Activated T-cell treated with anti-CD3 and anti-CD28 coated beads, Interleukin-2, amount 50 U/mL, for 24 hours (primary cell): ENCODE measurements around the gene SMARCC1.
"Not testable (repeated sequence)": the region's sequence is repeated elsewhere in the genome, so short reads cannot be mapped to it uniquely, and the experiment has no call there.

Source experiments
- DNase-seq: peaks from one replicate; pipeline ENCODE4 v3.0.0-alpha.2; 2020
- H3K27ac Mint-ChIP-seq: 2 replicates; pipeline ENCODE4 v1.8.0; 2020; ENCODE audit warnings: mild to moderate bottlenecking, mixed read lengths
- H3K27me3 Mint-ChIP-seq: 2 replicates; pipeline ENCODE4 v1.8.0; 2020; ENCODE audit warnings: mixed read lengths
- H3K36me3 Mint-ChIP-seq: 2 replicates; pipeline ENCODE4 v1.8.0; 2020; ENCODE audit warnings: low read depth, mixed read lengths
- H3K4me1 Mint-ChIP-seq: 2 replicates; pipeline ENCODE4 v1.8.0; 2020; ENCODE audit warnings: low read depth, mixed read lengths
- H3K4me3 Mint-ChIP-seq: 2 replicates; pipeline ENCODE4 v1.8.0; 2020; ENCODE audit warnings: mild to moderate bottlenecking, moderate library complexity, mixed read lengths
- H3K9me3 Mint-ChIP-seq: 2 replicates; pipeline ENCODE4 v1.8.0; 2020; ENCODE audit warnings: mixed read lengths

The SMARCC1 gene

GRCh38 chr3:47781685-47782445 is at the start of gene SMARCC1:
Gene SMARCC1, minus strand, starts transcription at chr3:47781893. Its CDS starts 96 bp downstream, at chr3:47781797.
- Mint-ChIP-seq H3K4me1 (peaks cover 28% of the 10 kb centered on the region), H3K4me3 (peak within 1 kb of the TSS; percentile 97), H3K9me3 (no peaks in the 10 kb centered on the region), H3K36me3 (peaks cover 22% of the 10 kb centered on the region), H3K27ac (peak within 1 kb of the TSS; percentile 98), H3K27me3 (no peaks in the 10 kb centered on the region)
- DNase-seq, result peak; percentile 98

DNA sequence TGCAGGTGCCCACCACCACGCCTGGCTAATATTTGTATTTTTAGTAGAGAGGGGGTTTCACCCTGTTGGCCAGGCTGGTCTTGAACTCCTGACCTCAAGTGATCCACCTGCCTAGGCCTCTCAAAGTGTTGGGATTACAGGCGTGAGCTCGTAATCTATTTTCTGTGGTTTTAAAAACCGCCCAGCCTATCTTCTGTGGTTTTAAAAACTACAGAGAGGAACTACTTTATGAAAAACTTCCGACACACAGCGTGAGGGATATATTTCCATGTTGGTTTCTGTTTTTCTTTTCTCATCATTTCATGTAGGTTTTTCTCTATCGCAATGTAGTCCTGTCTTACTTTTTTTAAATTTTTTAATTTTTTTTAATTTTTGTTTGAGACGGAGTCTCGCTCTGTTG is 47.8 kb upstream of the SMARCC1 start:
- H3K9me3 Mint-ChIP-seq, H3K27me3 Mint-ChIP-seq, H3K4me3 Mint-ChIP-seq, DNase-seq: not testable (repeated sequence)
- Mint-ChIP-seq H3K27ac (peak overlapping the region; percentile 73), H3K36me3 (peaks cover 86% of the 10 kb centered on the region), H3K4me1 (peaks cover 34% of the 10 kb centered on the region)

- no peak for DNase-seq
- Mint-ChIP-seq H3K27ac (peak overlapping the region; percentile 93), H3K36me3 (peaks cover 68% of the 10 kb centered on the region), H3K9me3 (peaks cover 4% of the 10 kb centered on the region), H3K27me3 (no peaks in the 10 kb centered on the region), H3K4me1 (peaks cover 44% of the 10 kb centered on the region), H3K4me3 (peak overlapping the region; percentile 90)
Observed at GRCh38 chr3:47825590-47825989, 43.9 kb upstream of the SMARCC1 start.

GRCh38 chr3:47824541-47825473 is 43.1 kb upstream of the SMARCC1 start:
- Mint-ChIP-seq H3K4me3 (peak overlapping the region; percentile 90), H3K9me3 (peaks cover 4% of the 10 kb centered on the region), H3K36me3 (peaks cover 71% of the 10 kb centered on the region), H3K27ac (peak overlapping the region; percentile 93), H3K27me3 (no peaks in the 10 kb centered on the region), H3K4me1 (peaks cover 44% of the 10 kb centered on the region)
- peak; percentile 87 for DNase-seq

DNA sequence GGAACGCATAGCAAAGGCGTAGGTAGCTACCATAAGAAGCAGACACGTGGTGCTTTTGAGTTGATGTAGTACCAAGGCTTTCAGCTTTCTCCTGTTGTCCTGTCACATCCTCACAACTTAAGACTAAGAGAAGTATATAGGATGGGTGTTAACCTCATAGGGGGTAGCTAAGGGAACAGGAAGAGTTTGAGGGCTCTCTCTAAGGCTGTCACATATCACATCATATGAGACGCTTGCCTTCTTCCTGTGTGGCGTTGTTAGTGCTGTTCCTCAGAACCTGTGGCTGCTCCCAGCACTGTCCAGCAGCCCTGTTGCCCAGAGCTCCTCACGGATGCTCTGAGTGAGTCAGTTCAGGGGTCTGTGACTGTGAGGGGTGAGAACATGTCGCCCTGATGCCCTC is 35.9 kb upstream of the SMARCC1 start:
- H3K27me3 Mint-ChIP-seq, result no peaks in the 10 kb centered on the region
- peak overlapping the region; percentile 44 for H3K27ac Mint-ChIP-seq
- no peak for DNase-seq
- H3K4me3 Mint-ChIP-seq, result no peak overlapping the region
- peaks cover 5% of the 10 kb centered on the region for H3K4me1 Mint-ChIP-seq
- H3K9me3 Mint-ChIP-seq, result peaks cover 4% of the 10 kb centered on the region
- H3K36me3 Mint-ChIP-seq, result peaks cover 64% of the 10 kb centered on the region

- Mint-ChIP-seq H3K36me3 (peaks cover 55% of the 10 kb centered on the region), H3K27ac (peak overlapping the region; percentile 15), H3K4me3 (no peak overlapping the region), H3K9me3 (no peaks in the 10 kb centered on the region), H3K27me3 (no peaks in the 10 kb centered on the region), H3K4me1 (peaks cover 2% of the 10 kb centered on the region)
- no peak for DNase-seq
Observed at GRCh38 chr3:47813551-47814177, 32.0 kb upstream of the SMARCC1 start.

DNA sequence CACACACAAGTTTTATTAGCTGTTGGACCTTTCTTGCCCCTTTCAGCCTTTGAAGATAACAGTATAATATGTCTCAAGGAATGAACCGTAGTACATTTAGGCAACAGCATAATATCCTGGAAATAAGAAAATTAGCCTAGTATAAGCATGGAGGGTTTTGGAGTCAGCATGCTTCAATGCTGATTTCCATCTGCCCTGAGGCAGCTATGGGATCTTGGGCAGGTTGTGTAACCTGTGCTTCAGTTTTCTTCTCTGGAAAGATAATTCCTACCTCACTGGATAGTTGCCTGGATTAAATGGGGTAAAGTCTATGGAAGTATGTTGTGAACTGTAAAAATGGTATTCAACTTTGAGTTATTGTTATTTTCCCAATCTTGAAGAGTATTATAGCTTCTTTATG is 22.9 kb upstream of the SMARCC1 start:
- no peaks in the 10 kb centered on the region for H3K27me3 Mint-ChIP-seq
- peaks cover 35% of the 10 kb centered on the region for H3K36me3 Mint-ChIP-seq
- H3K27ac Mint-ChIP-seq, result peak overlapping the region; percentile 97
- H3K9me3 Mint-ChIP-seq, result no peaks in the 10 kb centered on the region
- peak overlapping the region; percentile 97 for H3K4me3 Mint-ChIP-seq
- H3K4me1 Mint-ChIP-seq, result peaks cover 34% of the 10 kb centered on the region
- DNase-seq, result no peak

- Mint-ChIP-seq H3K4me1 (peaks cover 34% of the 10 kb centered on the region), H3K4me3 (peak overlapping the region; percentile 97), H3K27ac (peak overlapping the region; percentile 97), H3K36me3 (peaks cover 32% of the 10 kb centered on the region), H3K27me3 (no peaks in the 10 kb centered on the region), H3K9me3 (no peaks in the 10 kb centered on the region)
- no peak for DNase-seq
Observed at GRCh38 chr3:47803480-47804025, 21.9 kb upstream of the SMARCC1 start.

- peak; percentile 91 for DNase-seq
- Mint-ChIP-seq H3K4me3 (peak within 1 kb of the TSS; percentile 97), H3K36me3 (peaks cover 29% of the 10 kb centered on the region), H3K27me3 (no peaks in the 10 kb centered on the region), H3K4me1 (peaks cover 34% of the 10 kb centered on the region), H3K9me3 (no peaks in the 10 kb centered on the region), H3K27ac (peak within 1 kb of the TSS; percentile 98)
Observed at GRCh38 chr3:47802734-47803479, 21.2 kb upstream of the SMARCC1 start, which contains the start of gene DHX30. Gene DHX30, plus strand, starts transcription at chr3:47803138. Its CDS starts 7,546 bp downstream, at chr3:47810684.

DNA sequence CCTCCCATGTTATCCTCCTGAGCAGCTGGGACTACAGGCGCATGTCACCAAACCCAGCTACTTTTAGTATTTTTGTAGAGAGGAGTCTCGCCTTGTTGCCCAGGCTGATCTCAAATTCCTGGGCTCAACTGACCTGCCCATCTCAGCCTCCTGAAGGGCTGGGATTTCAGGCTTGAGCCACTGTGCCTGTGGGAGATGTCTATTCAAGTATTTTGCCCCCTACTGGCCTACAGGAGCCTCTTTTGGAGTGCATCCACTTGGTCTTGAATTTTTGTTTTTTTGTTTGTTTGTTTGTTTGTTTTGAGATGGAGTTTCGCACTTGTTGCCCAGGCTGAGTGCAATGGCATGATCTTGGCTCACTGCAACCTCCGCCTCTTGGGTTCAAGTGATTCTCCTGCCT is 18.0 kb upstream of the SMARCC1 start:
- Mint-ChIP-seq H3K27me3 (no peaks in the 10 kb centered on the region), H3K4me3 (no peak overlapping the region), H3K9me3 (no peaks in the 10 kb centered on the region), H3K4me1 (peaks cover 26% of the 10 kb centered on the region), H3K36me3 (peaks cover 8% of the 10 kb centered on the region), H3K27ac (no peak overlapping the region)
- no peak for DNase-seq

DNA sequence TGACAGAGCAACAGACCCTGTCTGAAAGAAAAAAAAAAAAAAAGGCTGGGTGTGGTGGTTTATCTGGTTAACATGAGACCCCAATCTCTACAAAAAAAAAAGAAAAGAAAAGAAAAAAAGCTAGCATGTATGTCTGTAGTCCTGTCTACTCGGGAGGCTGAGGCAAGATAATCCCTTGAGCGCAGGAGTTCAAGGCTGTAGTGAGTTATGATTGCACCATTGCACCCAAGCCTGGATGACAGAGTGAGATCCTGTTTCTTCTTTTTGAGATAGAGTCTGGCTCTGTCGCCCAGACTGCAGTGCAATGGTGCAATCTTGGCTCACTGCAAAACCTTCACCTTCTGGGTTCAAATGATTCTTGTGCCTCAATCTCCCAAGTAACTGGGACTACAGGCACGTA is 12.9 kb upstream of the SMARCC1 start:
- H3K27ac Mint-ChIP-seq, result no peak overlapping the region
- no peaks in the 10 kb centered on the region for H3K4me1 Mint-ChIP-seq
- H3K4me3 Mint-ChIP-seq, result no peak overlapping the region
- H3K9me3 Mint-ChIP-seq, result no peaks in the 10 kb centered on the region
- no peaks in the 10 kb centered on the region for H3K27me3 Mint-ChIP-seq
- H3K36me3 Mint-ChIP-seq, result no peaks in the 10 kb centered on the region
- DNase-seq, result no peak

DNA sequence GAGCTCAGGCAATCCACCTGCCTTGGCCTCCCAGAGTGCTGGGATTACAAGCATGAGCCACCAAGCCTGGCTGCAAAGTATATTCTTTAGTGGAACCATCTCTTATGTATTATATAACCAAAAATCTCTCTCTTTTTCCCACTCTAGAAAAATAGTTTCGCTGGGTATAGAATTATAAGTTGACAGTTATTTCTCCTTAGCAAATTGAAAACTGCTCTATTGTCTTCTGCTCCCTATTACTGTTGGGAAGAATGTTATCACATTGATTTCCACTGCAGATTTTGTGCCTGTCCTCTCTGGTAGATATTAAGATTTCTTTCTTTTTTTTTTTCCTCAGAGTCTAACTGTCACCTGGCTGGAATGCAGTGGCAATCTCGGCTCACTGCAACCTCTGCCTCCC is 11.0 kb upstream of the SMARCC1 start:
- H3K36me3 Mint-ChIP-seq, result no peaks in the 10 kb centered on the region
- DNase-seq, result no peak
- no peak overlapping the region for H3K4me3 Mint-ChIP-seq
- no peaks in the 10 kb centered on the region for H3K27me3 Mint-ChIP-seq
- H3K9me3 Mint-ChIP-seq, result no peaks in the 10 kb centered on the region
- peaks cover 3% of the 10 kb centered on the region for H3K4me1 Mint-ChIP-seq
- H3K27ac Mint-ChIP-seq, result no peak overlapping the region

- Mint-ChIP-seq H3K27me3 (no peaks in the 10 kb centered on the region), H3K4me3 (no peak overlapping the region), H3K36me3 (no peaks in the 10 kb centered on the region), H3K4me1 (peaks cover 3% of the 10 kb centered on the region), H3K9me3 (no peaks in the 10 kb centered on the region), H3K27ac (no peak overlapping the region)
- no peak for DNase-seq
Observed at GRCh38 chr3:47791193-47791855, 9.6 kb upstream of the SMARCC1 start.
